ENCODE measurements around the gene CACNA1S. TPM values are rescaled to one million over a fixed set of nuclear protein-coding genes. Genes with fewer than 3 reads are reported as not detected.

The CACNA1S gene
- total RNA-seq, 2 experiments from 2014 or later, result not detected

- no peak overlapping the region for H3K4me2 ChIP-seq (ENCODE audit: low read length)
These were observed 1.4 kb upstream of the CACNA1S start for GRCh38 chr1:201113451-201114244.

DNA sequence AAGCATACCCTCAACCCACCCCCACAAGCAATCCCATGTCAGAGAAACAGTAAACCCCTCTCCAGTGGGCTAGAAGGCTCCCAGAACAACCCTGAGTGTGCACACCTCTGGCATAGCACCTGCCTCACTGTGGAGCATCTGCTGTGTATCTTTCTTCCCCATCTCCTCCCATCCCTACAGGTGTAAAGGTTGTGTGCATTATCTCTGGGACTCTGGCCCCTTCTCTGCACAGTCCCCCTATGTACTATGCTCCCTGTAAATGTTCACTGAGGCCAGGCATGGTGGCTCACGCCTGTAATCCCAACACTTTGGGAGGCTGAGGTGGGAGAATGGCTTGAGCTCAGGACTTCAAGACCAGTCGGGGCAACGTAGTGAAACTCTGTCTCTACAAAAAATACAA, 700 bp upstream of the CACNA1S start:
- no TSS peak for BruUV-seq (replicated peaks)
- H3K36me3 ChIP-seq (ENCODE audit: insufficient read depth, low read length), result no peaks in the 10 kb centered on the region
- no peaks in the 10 kb centered on the region for H3K9me3 ChIP-seq (ENCODE audit: low read length)
- H3K79me2 ChIP-seq (ENCODE audit: insufficient read depth, low read depth, low read length), result no peaks in the 10 kb centered on the region
- no peaks in the 10 kb centered on the region for H3K9me2 ChIP-seq (ENCODE audit: insufficient read depth, low read length)
- no peaks in the 10 kb centered on the region for H3K4me1 ChIP-seq (ENCODE audit: insufficient read depth, low read length, poor library complexity, severe bottlenecking)
- H3K4me3 ChIP-seq (ENCODE audit: low read depth, low read length, poor library complexity, severe bottlenecking), result no peak overlapping the region
- ChIA-PET POLR2A (no interaction called here), CTCF (ENCODE audit: unreplicated experiment) (no interaction called here)
- intact Hi-C loops (cut with micrococcal nuclease; ENCODE audit: unreplicated experiment), result loop anchor here (10.0 kb wide), 1 partner anchor 488 kb away; the partner anchor contains the start of gene KIF14
- H3K4me2 ChIP-seq (ENCODE audit: low read length), result no peak overlapping the region
- no peak overlapping the region for H3K27ac ChIP-seq (ENCODE audit: low read depth, low read length, poor library complexity, severe bottlenecking)
- no peak overlapping the region for H2AFZ ChIP-seq (ENCODE audit: low read length)
- no peak for DNase-seq (ENCODE audit: low spot score)
- no peaks in the 10 kb centered on the region for H4K20me1 ChIP-seq (ENCODE audit: insufficient read depth, low read length)
- TF ChIP-seq EZH2phosphoT487 (IDR thresholded peaks at IDR 0.05; ENCODE audit: borderline replicate concordance, low read depth, low read length), result no peak
- TF ChIP-seq, protein P1, sequence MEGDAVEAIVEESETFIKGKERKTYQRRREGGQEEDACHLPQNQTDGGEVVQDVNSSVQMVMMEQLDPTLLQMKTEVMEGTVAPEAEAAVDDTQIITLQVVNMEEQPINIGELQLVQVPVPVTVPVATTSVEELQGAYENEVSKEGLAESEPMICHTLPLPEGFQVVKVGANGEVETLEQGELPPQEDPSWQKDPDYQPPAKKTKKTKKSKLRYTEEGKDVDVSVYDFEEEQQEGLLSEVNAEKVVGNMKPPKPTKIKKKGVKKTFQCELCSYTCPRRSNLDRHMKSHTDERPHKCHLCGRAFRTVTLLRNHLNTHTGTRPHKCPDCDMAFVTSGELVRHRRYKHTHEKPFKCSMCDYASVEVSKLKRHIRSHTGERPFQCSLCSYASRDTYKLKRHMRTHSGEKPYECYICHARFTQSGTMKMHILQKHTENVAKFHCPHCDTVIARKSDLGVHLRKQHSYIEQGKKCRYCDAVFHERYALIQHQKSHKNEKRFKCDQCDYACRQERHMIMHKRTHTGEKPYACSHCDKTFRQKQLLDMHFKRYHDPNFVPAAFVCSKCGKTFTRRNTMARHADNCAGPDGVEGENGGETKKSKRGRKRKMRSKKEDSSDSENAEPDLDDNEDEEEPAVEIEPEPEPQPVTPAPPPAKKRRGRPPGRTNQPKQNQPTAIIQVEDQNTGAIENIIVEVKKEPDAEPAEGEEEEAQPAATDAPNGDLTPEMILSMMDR (conservative IDR thresholded peaks at IDR 0.05; ENCODE audit: low read length), result no peak

More at GRCh38 chr1:201113451-201114244, 1.4 kb upstream of the CACNA1S start:
- Histone ChIP-seq H3K79me2 (ENCODE audit: insufficient read depth, low read depth, low read length) (no peaks in the 10 kb centered on the region), H3K27ac (ENCODE audit: low read depth, low read length, poor library complexity, severe bottlenecking) (no peak overlapping the region), H3K36me3 (ENCODE audit: insufficient read depth, low read length) (no peaks in the 10 kb centered on the region), H3K9me3 (ENCODE audit: low read length) (no peaks in the 10 kb centered on the region), H4K20me1 (ENCODE audit: insufficient read depth, low read length) (no peaks in the 10 kb centered on the region), H3K9me2 (ENCODE audit: insufficient read depth, low read length) (no peaks in the 10 kb centered on the region), H2AFZ (ENCODE audit: low read length) (no peak overlapping the region), H3K4me3 (ENCODE audit: low read depth, low read length, poor library complexity, severe bottlenecking) (no peak overlapping the region), H3K4me1 (ENCODE audit: insufficient read depth, low read length, poor library complexity, severe bottlenecking) (no peaks in the 10 kb centered on the region)
- intact Hi-C loops (cut with micrococcal nuclease; ENCODE audit: unreplicated experiment), result loop anchor here (1.0 to 10.0 kb wide), 2 partner anchors 27 to 489 kb away; partner anchors contain the start of gene KIF14
- CTCF ChIA-PET (ENCODE audit: unreplicated experiment), result no interaction called here
- no peak for TF ChIP-seq EZH2phosphoT487 (IDR thresholded peaks at IDR 0.05; ENCODE audit: borderline replicate concordance, low read depth, low read length)
- TF ChIP-seq, protein P1 (conservative IDR thresholded peaks at IDR 0.05; ENCODE audit: low read length), result no peak
- no TSS peak for BruUV-seq (replicated peaks)
- POLR2A ChIA-PET, result interaction anchor here (0.7 kb wide), 1 partner anchor 131 kb away, joined by 3 read pairs; no protein-coding TSS in a partner anchor
- no peak for DNase-seq (ENCODE audit: low spot score)

DNA sequence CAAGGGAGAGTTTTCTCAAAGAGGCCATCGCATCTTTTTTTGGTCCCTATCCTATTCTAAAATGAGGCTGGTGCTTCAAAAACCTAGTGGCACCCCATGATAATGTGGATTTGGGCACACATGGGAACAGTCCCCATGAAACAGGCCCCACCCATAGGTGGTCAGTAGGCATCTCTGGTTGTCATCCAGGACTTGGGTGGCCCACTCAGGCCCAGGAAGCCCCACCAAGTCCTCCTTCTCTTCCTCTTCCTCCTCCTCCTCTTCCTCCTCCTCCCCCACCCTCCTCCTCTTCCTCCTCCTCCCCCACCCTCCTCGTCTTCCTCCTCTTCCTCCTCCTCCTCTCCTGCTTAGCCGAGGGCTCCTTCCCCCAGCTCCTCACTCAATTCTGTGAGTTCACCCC, 554 bp downstream of the CACNA1S start:
- no peaks in the 10 kb centered on the region for H3K79me2 ChIP-seq (ENCODE audit: insufficient read depth, low read depth, low read length)
- H4K20me1 ChIP-seq (ENCODE audit: insufficient read depth, low read length), result no peaks in the 10 kb centered on the region
- no peak overlapping the region for H3K4me3 ChIP-seq (ENCODE audit: low read depth, low read length, poor library complexity, severe bottlenecking)
- intact Hi-C loops (cut with micrococcal nuclease; ENCODE audit: unreplicated experiment), result loop anchor here (10.0 kb wide), 1 partner anchor 487 kb away; the partner anchor contains the start of gene KIF14
- H3K9me2 ChIP-seq (ENCODE audit: insufficient read depth, low read length), result no peaks in the 10 kb centered on the region
- H3K36me3 ChIP-seq (ENCODE audit: insufficient read depth, low read length), result no peaks in the 10 kb centered on the region
- BruUV-seq (replicated peaks), result no TSS peak
- TF ChIP-seq, protein P1 (conservative IDR thresholded peaks at IDR 0.05; ENCODE audit: low read length), result no peak
- TF ChIP-seq EZH2phosphoT487 (IDR thresholded peaks at IDR 0.05; ENCODE audit: borderline replicate concordance, low read depth, low read length), result no peak
- no peak for DNase-seq (ENCODE audit: low spot score)
- CTCF ChIA-PET (ENCODE audit: unreplicated experiment), result interaction anchor here (0.9 kb wide), 1 partner anchor 38 kb away, joined by 3 read pairs; no protein-coding TSS in a partner anchor
- H3K4me1 ChIP-seq (ENCODE audit: insufficient read depth, low read length, poor library complexity, severe bottlenecking), result no peaks in the 10 kb centered on the region
- POLR2A ChIA-PET, result no interaction called here
- H3K9me3 ChIP-seq (ENCODE audit: low read length), result no peaks in the 10 kb centered on the region
- H2AFZ ChIP-seq (ENCODE audit: low read length), result no peak overlapping the region
- H3K4me2 ChIP-seq (ENCODE audit: low read length), result no peak overlapping the region
- H3K27ac ChIP-seq (ENCODE audit: low read depth, low read length, poor library complexity, severe bottlenecking), result no peak overlapping the region
